GM12891 (cell line): ENCODE data around the gene ROS1.

Experiments used
- PAX5 ChIP-seq: IDR thresholded peaks from 2 replicates; pipeline ENCODE4 v1.6.1; 2011; ENCODE audit warnings: low read length, moderate library complexity, mild to moderate bottlenecking; ENCODE audit not compliant: insufficient read depth, severe bottlenecking
- POLR2A ChIP-seq: IDR thresholded peaks from 2 replicates; pipeline ENCODE4 v1.6.1; 2011; ENCODE audit warnings: low read depth, low read length, control low read depth
- POLR2AphosphoS5 ChIP-seq: IDR thresholded peaks from 2 replicates; pipeline ENCODE4 v1.6.1; 2011; ENCODE audit warnings: low read depth, low read length, control low read depth
- POU2F2 ChIP-seq: IDR thresholded peaks from 2 replicates; pipeline ENCODE4 v1.6.1; 2011; ENCODE audit warnings: low read depth, mild to moderate bottlenecking, control low read depth, low read length, moderate library complexity
- SPI1 ChIP-seq: IDR thresholded peaks from 2 replicates; pipeline ENCODE4 v1.6.1; 2011; ENCODE audit warnings: low read depth, low read length, control low read depth
- TAF1 ChIP-seq: IDR thresholded peaks from 2 replicates; pipeline ENCODE4 v1.6.1; 2011; ENCODE audit warnings: low read depth, low read length, control low read depth

- no peak for TF ChIP-seq POLR2AphosphoS5
- TF ChIP-seq TAF1 = no peak
- no peak for TF ChIP-seq POLR2A
- no peak for TF ChIP-seq SPI1
- TF ChIP-seq PAX5 = no peak
- no peak for TF ChIP-seq POU2F2
These were observed 126.8 kb downstream of the ROS1 start for GRCh38 chr6:117298941-117299340.
